Endodermal cell (in vitro differentiated cells): Measurements from ENCODE around the gene CD1D. TPM values are rescaled to one million over a fixed set of nuclear protein-coding genes. Genes with fewer than 3 reads are reported as not detected.

Source experiments
- DNase-seq: peaks from one replicate; pipeline ENCODE4 v3.0.0-alpha.2; 2017
- H3K27ac ChIP-seq: 2 replicates; pipeline ENCODE4 v1.5.1; 2013; ENCODE audit warnings: mild to moderate bottlenecking, low read depth, low read length, moderate library complexity
- H3K27me3 ChIP-seq: 2 replicates; pipeline ENCODE4 v1.6.1; 2013; ENCODE audit warnings: mild to moderate bottlenecking, low read length, moderate library complexity; ENCODE audit not compliant: insufficient read depth, control insufficient read depth, poor library complexity, severe bottlenecking
- H3K36me3 ChIP-seq: 2 replicates; pipeline ENCODE4 v1.7.0; 2013; ENCODE audit warnings: mild to moderate bottlenecking, low read length, moderate library complexity; ENCODE audit not compliant: control insufficient read depth, insufficient read depth
- H3K4me1 ChIP-seq: one replicate; pipeline ENCODE4 v1.7.0; 2013; ENCODE audit warnings: low read length; ENCODE audit not compliant: control insufficient read depth, insufficient read depth
- H3K4me3 ChIP-seq: 2 replicates; pipeline ENCODE4 v1.5.1; 2013; ENCODE audit warnings: mild to moderate bottlenecking, low read length, moderate library complexity
- H3K9ac ChIP-seq: 2 replicates; pipeline ENCODE4 v1.6.1; 2013; ENCODE audit warnings: mild to moderate bottlenecking, low read length, moderate library complexity; ENCODE audit not compliant: poor library complexity, severe bottlenecking; ENCODE audit errors: extremely low read depth
- H3K9me3 ChIP-seq: 2 replicates; pipeline ENCODE4 v1.6.1; 2013; ENCODE audit warnings: mild to moderate bottlenecking, low read length, moderate library complexity; ENCODE audit not compliant: control insufficient read depth
- H3K27ac Mint-ChIP-seq: 2 replicates; pipeline ENCODE4 v1.8.0; 2020; ENCODE audit warnings: mixed read lengths
- H3K27me3 Mint-ChIP-seq: 2 replicates; pipeline ENCODE4 v1.8.0; 2021; ENCODE audit warnings: mild to moderate bottlenecking, mixed read lengths; ENCODE audit not compliant: insufficient read depth
- H3K36me3 Mint-ChIP-seq: 2 replicates; pipeline ENCODE4 v1.8.0; 2020; ENCODE audit warnings: low read depth, mixed read lengths
- H3K4me1 Mint-ChIP-seq: 2 replicates; pipeline ENCODE4 v1.8.0; 2020; ENCODE audit warnings: mixed read lengths
- H3K4me3 Mint-ChIP-seq: 2 replicates; pipeline ENCODE4 v1.8.0; 2020; ENCODE audit warnings: mild to moderate bottlenecking, moderate library complexity, mixed read lengths
- H3K9me3 Mint-ChIP-seq: 2 replicates; pipeline ENCODE4 v1.8.0; 2020; ENCODE audit warnings: mild to moderate bottlenecking, mixed read lengths
- WGBS, 2 experiments: methylation state at CpG; one replicate each; pipeline versions ENCODE4 v1.1.5 to v1.1.7; 2013; ENCODE audit warnings: missing lambda C conversion rate in 2 of 2, mixed read lengths in 1 of 2; ENCODE audit not compliant: insufficient coverage in 1 of 2, insufficient read length in 1 of 2; 5-methylcytosine and 5-hydroxymethylcytosine counted together
- total RNA-seq, 2 donors: library from RNA; stranded (reverse); fragmentation: NEBNext Ultra II Directional in 1 of 2; extraction: Animal tissue kit (Norgen Biotek cat#: 25700) in 1 of 2; gene quantifications; 2 replicates in 1 of 2; 3 replicates in 1 of 2; pipeline ENCODE4 v1.2.1, GENCODE V29; 2021
- TF ChIP-seq, protein P1 (sequence below): fragments of 200-600 bp; sonication (generic); conservative IDR thresholded peaks from 2 replicates; pipeline ENCODE4 v1.5.0; 2021; ENCODE audit warnings: antibody characterized with exemption, mild to moderate bottlenecking

CD1D gene
- total RNA-seq, 2 donors from 2014 or later, result 1.7 TPM

DNA sequence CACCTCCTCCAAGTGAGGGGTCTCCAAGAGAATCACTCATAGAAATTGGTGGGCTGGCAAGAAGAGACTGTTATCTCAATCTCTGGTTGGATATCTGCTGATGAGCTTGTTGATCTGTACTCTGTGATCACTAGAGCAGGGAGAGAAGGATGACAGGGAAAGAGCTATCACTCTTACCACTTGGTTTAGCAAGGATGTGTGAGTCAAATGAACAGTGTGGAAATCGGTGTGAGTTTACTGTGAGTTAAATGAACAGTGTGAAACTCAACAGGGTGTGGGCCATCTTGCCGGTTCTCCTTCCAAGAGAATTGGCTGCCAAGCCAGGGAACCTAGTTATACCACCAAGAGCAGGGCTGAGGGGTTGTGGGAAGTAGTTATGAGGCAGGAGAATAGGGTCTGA is 33.3 kb upstream of the CD1D start:
- peaks cover 6% of the 10 kb centered on the region for H3K9me3 ChIP-seq
- no peak overlapping the region for H3K4me3 ChIP-seq
- no peaks in the 10 kb centered on the region for H3K36me3 ChIP-seq
- Mint-ChIP-seq H3K27me3 (peaks cover 58% of the 10 kb centered on the region), H3K27ac (no peak overlapping the region), H3K36me3 (no peaks in the 10 kb centered on the region), H3K4me3 (no peak overlapping the region), H3K4me1 (no peaks in the 10 kb centered on the region), H3K9me3 (peaks cover 4% of the 10 kb centered on the region)
- TF ChIP-seq, protein P1, sequence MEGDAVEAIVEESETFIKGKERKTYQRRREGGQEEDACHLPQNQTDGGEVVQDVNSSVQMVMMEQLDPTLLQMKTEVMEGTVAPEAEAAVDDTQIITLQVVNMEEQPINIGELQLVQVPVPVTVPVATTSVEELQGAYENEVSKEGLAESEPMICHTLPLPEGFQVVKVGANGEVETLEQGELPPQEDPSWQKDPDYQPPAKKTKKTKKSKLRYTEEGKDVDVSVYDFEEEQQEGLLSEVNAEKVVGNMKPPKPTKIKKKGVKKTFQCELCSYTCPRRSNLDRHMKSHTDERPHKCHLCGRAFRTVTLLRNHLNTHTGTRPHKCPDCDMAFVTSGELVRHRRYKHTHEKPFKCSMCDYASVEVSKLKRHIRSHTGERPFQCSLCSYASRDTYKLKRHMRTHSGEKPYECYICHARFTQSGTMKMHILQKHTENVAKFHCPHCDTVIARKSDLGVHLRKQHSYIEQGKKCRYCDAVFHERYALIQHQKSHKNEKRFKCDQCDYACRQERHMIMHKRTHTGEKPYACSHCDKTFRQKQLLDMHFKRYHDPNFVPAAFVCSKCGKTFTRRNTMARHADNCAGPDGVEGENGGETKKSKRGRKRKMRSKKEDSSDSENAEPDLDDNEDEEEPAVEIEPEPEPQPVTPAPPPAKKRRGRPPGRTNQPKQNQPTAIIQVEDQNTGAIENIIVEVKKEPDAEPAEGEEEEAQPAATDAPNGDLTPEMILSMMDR, result no peak
- no peak overlapping the region for H3K9ac ChIP-seq
- no peak overlapping the region for H3K27ac ChIP-seq
- 94 to 100% methylated on average over 1 to 2 of the region's 2 CpGs for WGBS, 2 experiments
- peaks cover 2% of the 10 kb centered on the region for H3K4me1 ChIP-seq
- no peaks in the 10 kb centered on the region for H3K27me3 ChIP-seq
- DNase-seq, result no peak

DNA sequence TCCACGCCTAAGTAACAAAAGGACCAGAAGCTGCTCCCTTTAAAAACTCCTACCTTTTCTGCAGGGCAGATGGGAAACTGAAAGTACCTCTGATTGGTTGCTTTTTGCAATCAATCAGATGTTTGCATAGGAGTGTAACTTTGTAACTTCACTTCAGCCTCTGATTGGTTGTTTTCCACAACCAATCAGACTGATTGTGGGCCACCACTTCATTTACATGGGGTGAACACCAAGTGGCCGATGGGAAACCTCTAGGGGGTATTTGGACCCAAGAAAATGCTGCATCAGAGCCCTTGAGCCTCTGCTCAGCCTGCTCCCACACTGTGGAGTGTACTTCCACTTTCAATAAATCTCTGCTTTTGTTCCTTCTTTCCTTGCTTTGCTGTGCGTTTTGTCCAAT is 32.8 kb upstream of the CD1D start:
- H3K27me3 Mint-ChIP-seq, result peaks cover 61% of the 10 kb centered on the region
- no peak overlapping the region for H3K4me3 ChIP-seq
- H3K9me3 Mint-ChIP-seq, result peaks cover 4% of the 10 kb centered on the region
- H3K27ac Mint-ChIP-seq, result no peak overlapping the region
- peaks cover 6% of the 10 kb centered on the region for H3K9me3 ChIP-seq
- H3K9ac ChIP-seq, result no peak overlapping the region
- H3K27me3 ChIP-seq, result no peaks in the 10 kb centered on the region
- TF ChIP-seq, protein P1, result no peak
- H3K27ac ChIP-seq, result no peak overlapping the region
- peaks cover 2% of the 10 kb centered on the region for H3K4me1 ChIP-seq
- H3K36me3 Mint-ChIP-seq, result no peaks in the 10 kb centered on the region
- DNase-seq, result no peak
- no peaks in the 10 kb centered on the region for H3K4me1 Mint-ChIP-seq
- H3K4me3 Mint-ChIP-seq, result no peak overlapping the region
- no peaks in the 10 kb centered on the region for H3K36me3 ChIP-seq
- 87 to 95% methylated on average over 2 to 3 of the region's 3 CpGs for WGBS, 2 experiments

DNA sequence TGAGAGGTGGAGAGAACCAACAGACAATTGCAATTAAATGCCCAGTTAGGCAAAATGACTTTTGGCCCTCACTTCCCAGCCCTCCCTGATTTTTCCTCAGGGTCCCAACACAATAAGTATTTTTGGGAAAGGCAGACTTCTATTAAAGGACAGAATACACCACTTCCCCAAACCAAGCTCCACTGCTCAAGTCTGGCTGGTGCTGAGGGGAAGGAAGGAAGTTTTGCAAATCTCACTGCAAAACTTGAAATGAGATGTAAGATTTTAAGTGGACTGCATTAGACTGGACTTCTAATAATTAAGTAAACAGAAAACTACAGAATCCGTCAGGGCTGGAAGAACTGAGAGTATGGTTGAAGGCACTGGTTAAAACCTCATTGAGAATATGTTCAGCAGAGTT is 32.2 kb upstream of the CD1D start:
- H3K9ac ChIP-seq, result no peak overlapping the region
- no peak overlapping the region for H3K4me3 ChIP-seq
- H3K27ac ChIP-seq, result no peak overlapping the region
- peaks cover 6% of the 10 kb centered on the region for H3K9me3 ChIP-seq
- Mint-ChIP-seq H3K27me3 (peaks cover 62% of the 10 kb centered on the region), H3K27ac (no peak overlapping the region), H3K4me3 (no peak overlapping the region), H3K4me1 (no peaks in the 10 kb centered on the region), H3K9me3 (peaks cover 4% of the 10 kb centered on the region), H3K36me3 (no peaks in the 10 kb centered on the region)
- no peaks in the 10 kb centered on the region for H3K36me3 ChIP-seq
- H3K4me1 ChIP-seq, result peaks cover 2% of the 10 kb centered on the region
- TF ChIP-seq, protein P1, result no peak
- WGBS, 2 experiments, result 89 to 100% methylated on average over 1 of the region's 1 CpG
- no peaks in the 10 kb centered on the region for H3K27me3 ChIP-seq
- DNase-seq, result no peak
